ENCODE results near the gene LHX6.

- TF ChIP-seq CTCF (IDR thresholded peaks at IDR 0.05), result no peak
- no peak for TF ChIP-seq POLR2A (IDR thresholded peaks at IDR 0.05)
- no peak for TF ChIP-seq POLR2AphosphoS5 (IDR thresholded peaks at IDR 0.05)
- no peak for TF ChIP-seq EP300 (IDR thresholded peaks at IDR 0.05)
Measured at GRCh38 chr9:122262073-122262472, 33.3 kb upstream of the LHX6 start.
